HG02798 (cell line): ENCODE measurements around the gene KCNN3.

Source experiments
- ATAC-seq: cut with Tn5 transposase; IDR thresholded peaks from one replicate; pipeline ENCODE4 v1.9.1; 2021; ENCODE audit warnings: mild to moderate bottlenecking; ENCODE audit not compliant: unreplicated experiment, poor library complexity

KCNN3 gene

GRCh38 chr1:154801234-154802011 lies 68.7 kb downstream of the KCNN3 start:
- ATAC-seq = no peak

GRCh38 chr1:154799188-154799587 lies 70.9 kb downstream of the KCNN3 start:
- ATAC-seq = no peak

- ATAC-seq = no peak
Observed at GRCh38 chr1:154798645-154799044, 71.4 kb downstream of the KCNN3 start.

- ATAC-seq = no peak
Observed at GRCh38 chr1:154797175-154797574, 72.9 kb downstream of the KCNN3 start.

- ATAC-seq = no peak
Observed at GRCh38 chr1:154796303-154796892, 73.7 kb downstream of the KCNN3 start.

GRCh38 chr1:154794608-154795007 lies 75.5 kb downstream of the KCNN3 start:
- no peak for ATAC-seq

- no peak for ATAC-seq
Observed at GRCh38 chr1:154793685-154794084, 76.4 kb downstream of the KCNN3 start.

GRCh38 chr1:154792899-154793298 lies 77.2 kb downstream of the KCNN3 start:
- no peak for ATAC-seq

- peak; percentile 92 for ATAC-seq
Observed at GRCh38 chr1:154791292-154792166, 78.6 kb downstream of the KCNN3 start.

- no peak for ATAC-seq
Observed at GRCh38 chr1:154788886-154789285, 81.2 kb downstream of the KCNN3 start.

GRCh38 chr1:154788110-154788870 lies 81.8 kb downstream of the KCNN3 start:
- no peak for ATAC-seq

GRCh38 chr1:154786804-154787570 lies 83.1 kb downstream of the KCNN3 start:
- no peak for ATAC-seq

GRCh38 chr1:154784924-154785531 lies 85.1 kb downstream of the KCNN3 start:
- ATAC-seq = peak; percentile 70

- no peak for ATAC-seq
Observed at GRCh38 chr1:154784416-154784815, 85.7 kb downstream of the KCNN3 start.

- no peak for ATAC-seq
Observed at GRCh38 chr1:154783976-154784375, 86.1 kb downstream of the KCNN3 start.

GRCh38 chr1:154780541-154780940 lies 89.5 kb downstream of the KCNN3 start:
- no peak for ATAC-seq

- no peak for ATAC-seq
Observed at GRCh38 chr1:154779551-154780189, 90.4 kb downstream of the KCNN3 start.

GRCh38 chr1:154778944-154779343 lies 91.1 kb downstream of the KCNN3 start:
- ATAC-seq = no peak

GRCh38 chr1:154778275-154778674 lies 91.8 kb downstream of the KCNN3 start:
- ATAC-seq = no peak
